ENCODE measurements around the gene SH3BP5. TPM values are rescaled to one million over a fixed set of nuclear protein-coding genes. Genes with fewer than 3 reads are reported as not detected.

SH3BP5 gene
- total and polyA plus RNA-seq, 4 donors, result 56.3 to 113 (median 89.2) TPM

- H3K9me3 ChIP-seq (ENCODE audit: control insufficient read depth, insufficient read depth, low read length), result no peaks in the 10 kb centered on the region
- peak in 2 of 6 donors; percentile 29 to 54 for DNase-seq (ENCODE audit: low read depth in 4 of 6, low spot score in 6 of 6)
- H3K4me3 ChIP-seq (ENCODE audit: low read depth, low read length), result no peak overlapping the region
- no peaks in the 10 kb centered on the region for H3K27me3 ChIP-seq (ENCODE audit: control insufficient read depth, insufficient read depth, low read length)
- H3K4me1 ChIP-seq (ENCODE audit: control insufficient read depth, insufficient read depth, low read length), result peaks cover 39% of the 10 kb centered on the region
- H3K27ac ChIP-seq (ENCODE audit: low read depth, low read length), result peak overlapping the region; percentile 85
- whole genome bisulfite sequencing (ENCODE audit: insufficient coverage), result 81% methylated on average over 8 of the region's 11 CpGs
- peaks cover 3% of the 10 kb centered on the region for H3K36me3 ChIP-seq (ENCODE audit: control insufficient read depth, insufficient read depth, low read length)
These were observed 3.1 kb downstream of the SH3BP5 start for GRCh38 chr3:15329046-15330005.

DNA sequence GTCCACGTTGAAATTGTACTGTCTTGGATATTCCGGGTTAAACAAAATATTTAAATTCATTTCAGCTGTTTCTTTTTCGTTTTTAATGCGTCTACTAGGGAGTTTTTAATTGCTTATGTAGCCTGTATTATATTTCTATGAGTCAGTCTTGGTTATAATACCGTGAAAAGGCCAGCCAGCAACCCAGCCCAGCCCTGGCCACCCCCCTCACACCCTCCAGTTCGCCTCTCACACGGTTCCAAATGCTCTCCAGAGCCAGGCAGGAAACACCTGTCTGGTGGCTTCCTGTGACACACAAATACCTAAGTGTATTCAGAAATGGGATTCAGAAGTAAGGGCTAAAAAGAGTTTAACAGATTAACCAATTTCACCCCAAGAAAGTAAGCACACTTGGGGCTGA is 4.4 kb downstream of the SH3BP5 start:
- DNase-seq (ENCODE audit: low read depth in 4 of 6, low spot score in 6 of 6), result no peak
- WGBS (ENCODE audit: insufficient coverage), result no CpG with 5 or more reads among the region's 7 CpGs
- Histone ChIP-seq H3K36me3 (ENCODE audit: control insufficient read depth, insufficient read depth, low read length) (peaks cover 6% of the 10 kb centered on the region), H3K4me1 (ENCODE audit: control insufficient read depth, insufficient read depth, low read length) (peaks cover 48% of the 10 kb centered on the region), H3K4me3 (ENCODE audit: low read depth, low read length) (no peak overlapping the region), H3K27me3 (ENCODE audit: control insufficient read depth, insufficient read depth, low read length) (no peaks in the 10 kb centered on the region), H3K27ac (ENCODE audit: low read depth, low read length) (no peak overlapping the region), H3K9me3 (ENCODE audit: control insufficient read depth, insufficient read depth, low read length) (no peaks in the 10 kb centered on the region)

GRCh38 chr3:15326673-15327072 is 5.7 kb downstream of the SH3BP5 start:
- H3K27me3 ChIP-seq (ENCODE audit: control insufficient read depth, insufficient read depth, low read length), result no peaks in the 10 kb centered on the region
- H3K9me3 ChIP-seq (ENCODE audit: control insufficient read depth, insufficient read depth, low read length), result no peaks in the 10 kb centered on the region
- peaks cover 48% of the 10 kb centered on the region for H3K4me1 ChIP-seq (ENCODE audit: control insufficient read depth, insufficient read depth, low read length)
- WGBS (ENCODE audit: insufficient coverage), result no CpG with 5 or more reads among the region's 2 CpGs
- H3K4me3 ChIP-seq (ENCODE audit: low read depth, low read length), result no peak overlapping the region
- no peak for DNase-seq (ENCODE audit: low read depth in 4 of 6, low spot score in 6 of 6)
- H3K36me3 ChIP-seq (ENCODE audit: control insufficient read depth, insufficient read depth, low read length), result peaks cover 6% of the 10 kb centered on the region
- H3K27ac ChIP-seq (ENCODE audit: low read depth, low read length), result no peak overlapping the region

GRCh38 chr3:15326037-15326436 is 6.3 kb downstream of the SH3BP5 start:
- Histone ChIP-seq H3K27me3 (ENCODE audit: control insufficient read depth, insufficient read depth, low read length) (no peaks in the 10 kb centered on the region), H3K27ac (ENCODE audit: low read depth, low read length) (peak overlapping the region; percentile 78), H3K9me3 (ENCODE audit: control insufficient read depth, insufficient read depth, low read length) (no peaks in the 10 kb centered on the region), H3K4me1 (ENCODE audit: control insufficient read depth, insufficient read depth, low read length) (peaks cover 45% of the 10 kb centered on the region), H3K36me3 (ENCODE audit: control insufficient read depth, insufficient read depth, low read length) (peaks cover 6% of the 10 kb centered on the region), H3K4me3 (ENCODE audit: low read depth, low read length) (no peak overlapping the region)
- DNase-seq (ENCODE audit: low read depth in 4 of 6, low spot score in 6 of 6), result no peak
- 59% methylated on average over 3 of the region's 3 CpGs for WGBS (ENCODE audit: insufficient coverage)

DNA sequence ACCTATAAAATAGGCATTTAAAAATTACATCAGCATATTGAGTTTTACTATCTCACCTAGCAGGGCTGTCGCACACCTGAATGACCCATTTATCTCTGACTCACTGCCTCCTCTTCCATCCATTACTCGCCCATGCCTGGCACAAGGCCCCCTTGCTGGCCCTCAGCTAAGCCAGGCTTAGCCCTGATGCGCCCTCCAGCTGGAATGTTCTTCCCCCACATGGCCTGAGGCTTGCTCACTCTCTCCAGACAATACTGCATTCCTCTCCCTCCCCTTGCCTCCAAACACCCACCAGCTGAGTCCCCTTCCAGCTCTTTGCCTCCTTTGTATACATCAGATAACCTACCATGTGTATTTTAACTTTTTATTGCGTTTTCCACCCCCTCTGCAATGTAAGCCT is 7.2 kb downstream of the SH3BP5 start:
- Histone ChIP-seq H3K4me3 (ENCODE audit: low read depth, low read length) (no peak overlapping the region), H3K36me3 (ENCODE audit: control insufficient read depth, insufficient read depth, low read length) (peaks cover 6% of the 10 kb centered on the region), H3K9me3 (ENCODE audit: control insufficient read depth, insufficient read depth, low read length) (no peaks in the 10 kb centered on the region), H3K27ac (ENCODE audit: low read depth, low read length) (peak overlapping the region; percentile 78), H3K27me3 (ENCODE audit: control insufficient read depth, insufficient read depth, low read length) (no peaks in the 10 kb centered on the region), H3K4me1 (ENCODE audit: control insufficient read depth, insufficient read depth, low read length) (peaks cover 45% of the 10 kb centered on the region)
- WGBS (ENCODE audit: insufficient coverage), result 62% methylated on average over 4 of the region's 4 CpGs
- DNase-seq (ENCODE audit: low read depth in 4 of 6, low spot score in 6 of 6), result no peak

GRCh38 chr3:15324379-15324808 is 8.0 kb downstream of the SH3BP5 start:
- no peaks in the 10 kb centered on the region for H3K27me3 ChIP-seq (ENCODE audit: control insufficient read depth, insufficient read depth, low read length)
- H3K4me1 ChIP-seq (ENCODE audit: control insufficient read depth, insufficient read depth, low read length), result peaks cover 49% of the 10 kb centered on the region
- H3K36me3 ChIP-seq (ENCODE audit: control insufficient read depth, insufficient read depth, low read length), result peaks cover 6% of the 10 kb centered on the region
- no peak overlapping the region for H3K4me3 ChIP-seq (ENCODE audit: low read depth, low read length)
- peak overlapping the region; percentile 78 for H3K27ac ChIP-seq (ENCODE audit: low read depth, low read length)
- no peaks in the 10 kb centered on the region for H3K9me3 ChIP-seq (ENCODE audit: control insufficient read depth, insufficient read depth, low read length)
- WGBS (ENCODE audit: insufficient coverage), result 89% methylated on average over 1 of the region's 7 CpGs
- no peak for DNase-seq (ENCODE audit: low read depth in 4 of 6, low spot score in 6 of 6)

- H3K9me3 ChIP-seq (ENCODE audit: control insufficient read depth, insufficient read depth, low read length), result no peaks in the 10 kb centered on the region
- peaks cover 6% of the 10 kb centered on the region for H3K36me3 ChIP-seq (ENCODE audit: control insufficient read depth, insufficient read depth, low read length)
- H3K4me3 ChIP-seq (ENCODE audit: low read depth, low read length), result no peak overlapping the region
- no peak for DNase-seq (ENCODE audit: low read depth in 4 of 6, low spot score in 6 of 6)
- WGBS (ENCODE audit: insufficient coverage), result 91% methylated on average over 5 of the region's 6 CpGs
- peak overlapping the region; percentile 78 for H3K27ac ChIP-seq (ENCODE audit: low read depth, low read length)
- peaks cover 52% of the 10 kb centered on the region for H3K4me1 ChIP-seq (ENCODE audit: control insufficient read depth, insufficient read depth, low read length)
- H3K27me3 ChIP-seq (ENCODE audit: control insufficient read depth, insufficient read depth, low read length), result no peaks in the 10 kb centered on the region
These were observed 9.3 kb downstream of the SH3BP5 start for GRCh38 chr3:15323063-15323462.

DNA sequence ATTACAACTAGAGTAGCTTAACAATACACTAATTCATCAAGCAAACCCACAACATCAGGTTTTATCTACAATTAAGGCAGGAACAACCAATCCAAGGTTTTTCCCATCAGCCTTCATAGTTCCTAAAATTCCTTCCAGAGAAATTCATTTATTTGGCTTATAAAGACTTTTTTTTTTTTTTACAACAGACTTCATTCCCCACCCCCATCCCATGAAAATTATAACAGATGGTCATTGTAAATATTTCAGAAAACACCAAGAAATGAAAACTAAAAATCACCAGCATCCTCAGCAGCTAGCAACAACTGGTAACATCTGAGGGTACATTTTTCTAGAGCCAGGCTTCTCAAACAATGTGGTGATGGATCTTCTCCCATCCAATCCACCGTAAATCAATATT is 11.0 kb downstream of the SH3BP5 start:
- no peaks in the 10 kb centered on the region for H3K27me3 ChIP-seq (ENCODE audit: control insufficient read depth, insufficient read depth, low read length)
- DNase-seq (ENCODE audit: low read depth in 4 of 6, low spot score in 6 of 6), result no peak
- H3K4me1 ChIP-seq (ENCODE audit: control insufficient read depth, insufficient read depth, low read length), result peaks cover 43% of the 10 kb centered on the region
- peak overlapping the region; percentile 80 for H3K27ac ChIP-seq (ENCODE audit: low read depth, low read length)
- WGBS (ENCODE audit: insufficient coverage), result no CpG with 5 or more reads among the region's 1 CpG
- no peak overlapping the region for H3K4me3 ChIP-seq (ENCODE audit: low read depth, low read length)
- H3K9me3 ChIP-seq (ENCODE audit: control insufficient read depth, insufficient read depth, low read length), result no peaks in the 10 kb centered on the region
- peaks cover 4% of the 10 kb centered on the region for H3K36me3 ChIP-seq (ENCODE audit: control insufficient read depth, insufficient read depth, low read length)

DNA sequence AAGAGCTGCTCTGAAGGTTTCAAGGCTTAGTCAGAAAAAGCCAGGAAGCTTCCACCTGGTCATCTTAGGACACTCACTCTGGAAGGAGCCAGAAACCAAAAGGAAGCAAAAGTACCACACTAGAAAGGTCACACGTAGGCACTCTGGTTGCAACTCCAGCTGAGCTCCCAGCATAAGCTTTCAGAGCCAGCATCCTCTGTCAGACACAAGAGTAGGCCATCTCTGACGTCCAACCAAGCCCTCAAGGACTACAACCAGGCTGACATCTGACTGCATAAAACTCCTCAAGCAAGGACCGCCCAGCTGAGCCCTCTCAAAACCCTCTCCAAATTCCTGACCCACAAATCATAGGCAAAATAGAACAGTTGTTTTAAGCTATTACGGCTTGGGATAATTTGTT is 12.8 kb downstream of the SH3BP5 start:
- Histone ChIP-seq H3K27ac (ENCODE audit: low read depth, low read length) (peak overlapping the region; percentile 80), H3K4me3 (ENCODE audit: low read depth, low read length) (no peak overlapping the region), H3K27me3 (ENCODE audit: control insufficient read depth, insufficient read depth, low read length) (no peaks in the 10 kb centered on the region), H3K9me3 (ENCODE audit: control insufficient read depth, insufficient read depth, low read length) (no peaks in the 10 kb centered on the region), H3K36me3 (ENCODE audit: control insufficient read depth, insufficient read depth, low read length) (peaks cover 4% of the 10 kb centered on the region), H3K4me1 (ENCODE audit: control insufficient read depth, insufficient read depth, low read length) (peaks cover 31% of the 10 kb centered on the region)
- DNase-seq (ENCODE audit: low read depth in 4 of 6, low spot score in 6 of 6), result no peak
- 53% methylated on average over 2 of the region's 4 CpGs for WGBS (ENCODE audit: insufficient coverage)

- Histone ChIP-seq H3K4me3 (ENCODE audit: low read depth, low read length) (no peak overlapping the region), H3K9me3 (ENCODE audit: control insufficient read depth, insufficient read depth, low read length) (no peaks in the 10 kb centered on the region), H3K27me3 (ENCODE audit: control insufficient read depth, insufficient read depth, low read length) (no peaks in the 10 kb centered on the region), H3K36me3 (ENCODE audit: control insufficient read depth, insufficient read depth, low read length) (peaks cover 4% of the 10 kb centered on the region), H3K4me1 (ENCODE audit: control insufficient read depth, insufficient read depth, low read length) (peaks cover 32% of the 10 kb centered on the region), H3K27ac (ENCODE audit: low read depth, low read length) (peak overlapping the region; percentile 80)
- DNase-seq (ENCODE audit: low read depth in 4 of 6, low spot score in 6 of 6), result no peak
- WGBS (ENCODE audit: insufficient coverage), result no CpG with 5 or more reads among the region's 2 CpGs
These were observed 13.2 kb downstream of the SH3BP5 start for GRCh38 chr3:15319136-15319535.
